Right lobe of liver (tissue), 6 donors: Measurements from ENCODE around the gene SCN4B. TPM values are rescaled to one million over a fixed set of nuclear protein-coding genes. Genes with fewer than 3 reads are reported as not detected.
"Not testable (repeated sequence)": the region's sequence is repeated elsewhere in the genome, so short reads cannot be mapped to it uniquely, and the experiment has no call there.

Source experiments
- ATAC-seq, 4 donors: fragments of 200-7000 bp; cut with Tn5 transposase; one replicate each; pipeline ENCODE4 v1.9.1; 2020; ENCODE audit warnings: mild to moderate bottlenecking in 4 of 4, moderate library complexity in 4 of 4
- DNase-seq, 3 donors: peaks; one replicate each; pipeline ENCODE4 v3.0.0-alpha.2; 2020
- H3K27ac ChIP-seq, 3 donors: fragments of 200-600 bp; one replicate each; pipeline ENCODE4 v1.8.0; 2022
- H3K27me3 ChIP-seq, 2 donors: fragments of 200-600 bp; one replicate each; pipeline ENCODE4 v1.8.0; 2022
- H3K36me3 ChIP-seq, 4 donors: fragments of 200-600 bp; sonication (generic) in 1 of 4; one replicate each; pipeline versions ENCODE4 v1.5.1 to v1.8.0; 2017 to 2022; ENCODE audit warnings: control low read depth in 1 of 4
- H3K4me1 ChIP-seq, 4 donors: fragments of 200-600 bp; sonication (generic) in 1 of 4; one replicate each; pipeline versions ENCODE4 v1.5.1 to v1.8.0; 2017 to 2022; ENCODE audit warnings: control low read depth in 1 of 4
- H3K4me3 ChIP-seq, 3 donors: fragments of 200-600 bp; one replicate each; pipeline ENCODE4 v1.8.0; 2022
- H3K9me3 ChIP-seq, 4 donors: fragments of 200-600 bp; sonication (generic) in 1 of 4; one replicate each; pipeline versions ENCODE4 v1.5.1 to v1.8.0; 2017 to 2022; ENCODE audit warnings: control low read depth in 1 of 4
- POLR2A ChIP-seq: fragments of 450-650 bp; IDR thresholded peaks from one replicate; pipeline ENCODE4 v1.6.1; 2017; ENCODE audit warnings: antibody characterized with exemption, mild to moderate bottlenecking
- WGBS: methylation state at CpG from one replicate; pipeline ENCODE4 v1.1.6; 2018; ENCODE audit warnings: low coverage, low lambda C conversion rate; ENCODE audit not compliant: insufficient coverage; ENCODE audit errors: missing lambda C conversion rate; 5-methylcytosine and 5-hydroxymethylcytosine counted together
- intact Hi-C, 2 donors: fragments of 100-400 bp; cut with DNase I; formaldehyde crosslinking; loops; one replicate each; pipeline versions ENCODE4 v1.11.2 to v1.14.1; 2022
- total RNA-seq, 6 experiments: library from RNA; depleted of rRNA in 2 of 6; stranded (reverse); fragments of >200 nt in 2 of 6; fragmentation: NEBNext Ultra II Directional in 3 of 6; extraction: Animal tissue kit (Norgen Biotek cat#: 25700) in 3 of 6; gene quantifications; one replicate each; pipeline versions ENCODE4 v1.1.0 to v1.2.4, GENCODE V29; 2016 to 2023
- TF ChIP-seq, protein P1 (sequence below), 4 donors: fragments of 200-600 bp in 3 of 4; fragments of 450-650 bp in 1 of 4; IDR thresholded peaks; one replicate each; pipeline versions ENCODE4 v1.5.1 to v1.8.0; 2016 to 2022; ENCODE audit warnings: antibody characterized with exemption in 4 of 4, mild to moderate bottlenecking in 2 of 4
- donor health status: DM: no; HTN: yes; CAD: no.
- donor health status: DM: no; HTN: no; CAD: no.
- donor health status: DM: no; HTN: no; CAD: no.
- donor health status: DM: no; HTN: yes; CAD: no.
- donor health status: DM: no; HTN: yes; CAD: no.

The SCN4B gene
- total RNA-seq, 6 experiments from 2014 or later = 0.11 to 0.30 (median 0.23) TPM

DNA sequence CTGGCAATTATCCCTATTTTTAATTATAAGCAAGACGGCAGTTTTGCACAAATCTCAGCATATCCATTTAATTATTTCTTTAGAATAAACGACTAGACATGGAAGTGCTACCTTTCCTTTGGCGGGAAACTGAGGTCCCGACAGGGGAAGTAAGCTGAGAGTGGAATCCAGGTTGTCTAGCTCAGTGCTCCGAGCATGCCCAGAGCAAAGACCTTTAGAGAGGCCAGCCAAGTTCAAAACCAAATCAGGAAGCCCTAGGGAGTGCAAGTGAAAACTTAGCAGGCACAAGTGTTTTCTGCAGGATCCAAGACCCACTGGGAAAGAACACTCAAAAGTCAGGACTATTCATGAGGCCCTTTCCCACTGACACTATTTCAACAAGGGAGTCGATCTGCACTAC, 46.5 kb upstream of the SCN4B start:
- H3K4me1 ChIP-seq = peaks cover 0 to 47% (median 19%) of the 10 kb centered on the region in 4 donors
- peak in 1 of 3 donors; percentile 64 for DNase-seq
- H3K9me3 ChIP-seq = no peaks in the 10 kb centered on the region
- H3K36me3 ChIP-seq = no peaks in the 10 kb centered on the region
- peak in 2 of 4 donors; percentile 8 to 25 for ATAC-seq
- TF ChIP-seq POLR2A = no peak
- TF ChIP-seq, protein P1, sequence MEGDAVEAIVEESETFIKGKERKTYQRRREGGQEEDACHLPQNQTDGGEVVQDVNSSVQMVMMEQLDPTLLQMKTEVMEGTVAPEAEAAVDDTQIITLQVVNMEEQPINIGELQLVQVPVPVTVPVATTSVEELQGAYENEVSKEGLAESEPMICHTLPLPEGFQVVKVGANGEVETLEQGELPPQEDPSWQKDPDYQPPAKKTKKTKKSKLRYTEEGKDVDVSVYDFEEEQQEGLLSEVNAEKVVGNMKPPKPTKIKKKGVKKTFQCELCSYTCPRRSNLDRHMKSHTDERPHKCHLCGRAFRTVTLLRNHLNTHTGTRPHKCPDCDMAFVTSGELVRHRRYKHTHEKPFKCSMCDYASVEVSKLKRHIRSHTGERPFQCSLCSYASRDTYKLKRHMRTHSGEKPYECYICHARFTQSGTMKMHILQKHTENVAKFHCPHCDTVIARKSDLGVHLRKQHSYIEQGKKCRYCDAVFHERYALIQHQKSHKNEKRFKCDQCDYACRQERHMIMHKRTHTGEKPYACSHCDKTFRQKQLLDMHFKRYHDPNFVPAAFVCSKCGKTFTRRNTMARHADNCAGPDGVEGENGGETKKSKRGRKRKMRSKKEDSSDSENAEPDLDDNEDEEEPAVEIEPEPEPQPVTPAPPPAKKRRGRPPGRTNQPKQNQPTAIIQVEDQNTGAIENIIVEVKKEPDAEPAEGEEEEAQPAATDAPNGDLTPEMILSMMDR (IDR thresholded peaks at IDR 0.05) = no peak
- intact Hi-C loops = loop anchor here in 1 of 2 donors (5.0 kb wide), 1 partner anchor 93 kb away; no protein-coding TSS in a partner anchor
- H3K27me3 ChIP-seq = no peaks in the 10 kb centered on the region
- 52% methylated on average over 6 of the region's 6 CpGs for WGBS
- peak overlapping the region in 2 of 3 donors; percentile 35 to 48 for H3K27ac ChIP-seq
- no peak overlapping the region for H3K4me3 ChIP-seq

DNA sequence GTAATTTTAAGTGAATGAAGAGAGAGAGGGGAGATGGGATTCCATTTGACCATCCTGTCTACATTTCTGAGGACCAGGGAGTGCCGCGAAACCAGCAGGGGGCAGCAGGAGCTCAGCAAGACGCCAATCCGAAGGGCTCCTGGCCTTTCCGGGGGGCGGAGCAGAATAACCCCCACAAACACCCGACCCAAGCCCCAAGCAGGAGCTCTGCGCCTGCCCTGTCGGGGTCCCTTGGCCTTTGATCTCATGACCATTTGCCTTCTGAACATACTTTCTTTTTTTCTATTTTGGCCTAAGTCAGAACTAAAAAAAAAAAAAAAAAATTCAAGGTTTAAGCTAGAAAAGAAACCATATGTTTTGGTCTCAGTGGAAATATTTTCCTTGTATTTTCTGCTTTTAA, 45.7 kb upstream of the SCN4B start:
- H3K36me3 ChIP-seq = no peaks in the 10 kb centered on the region
- peaks cover 0 to 51% (median 20%) of the 10 kb centered on the region in 4 donors for H3K4me1 ChIP-seq
- peak overlapping the region in 2 of 3 donors; percentile 35 to 48 for H3K27ac ChIP-seq
- peak; percentile 83 to 85 (median 84) for DNase-seq
- intact Hi-C loops = loop anchor here in 1 of 2 donors (5.0 kb wide), 1 partner anchor 94 kb away; no protein-coding TSS in a partner anchor
- no peaks in the 10 kb centered on the region for H3K27me3 ChIP-seq
- ATAC-seq = peak; percentile 47 to 62 (median 54)
- TF ChIP-seq POLR2A = no peak
- TF ChIP-seq, protein P1 (IDR thresholded peaks at IDR 0.05) = peak; percentile 79 to 93 (median 92)
- 2% methylated on average over 9 of the region's 9 CpGs for WGBS
- peak overlapping the region in 1 of 3 donors; percentile 36 for H3K4me3 ChIP-seq
- H3K9me3 ChIP-seq = no peaks in the 10 kb centered on the region

DNA sequence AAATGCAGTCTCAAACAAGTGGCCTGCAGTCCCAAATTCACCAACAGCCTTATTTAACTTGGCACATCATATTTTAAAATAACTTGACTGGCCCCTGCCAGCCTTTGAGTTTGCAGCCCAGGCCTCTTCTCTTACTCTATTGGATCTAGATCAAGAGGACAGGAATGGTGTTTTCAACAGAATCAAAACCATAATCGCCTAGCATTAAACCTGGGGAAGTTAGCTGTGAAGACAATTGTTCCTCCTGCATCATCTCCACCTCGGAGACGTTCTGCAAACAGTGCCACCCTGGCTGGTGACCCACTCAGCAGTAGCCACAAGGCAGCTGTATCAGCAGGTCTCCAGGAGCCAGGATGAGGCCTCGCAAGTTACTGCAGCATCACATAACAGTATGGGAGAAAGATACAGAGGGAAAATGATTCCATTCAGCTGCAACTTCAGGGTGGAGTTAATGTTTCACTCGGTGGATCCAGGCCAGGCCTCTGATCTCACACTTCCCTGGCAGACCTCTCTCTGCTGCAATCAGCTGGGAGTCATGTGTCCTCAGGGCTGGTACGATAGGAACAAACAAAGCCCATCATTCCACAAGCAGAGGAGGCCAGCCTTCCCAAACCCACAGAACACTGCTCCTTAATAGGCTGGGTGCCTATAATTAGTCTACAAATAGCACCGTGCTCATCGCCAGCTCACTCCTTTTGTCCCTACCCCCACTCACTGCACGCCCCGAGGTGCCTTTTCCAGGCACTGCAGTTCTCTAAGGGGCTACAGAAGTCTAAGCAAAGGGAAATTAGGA, 42.4 kb upstream of the SCN4B start:
- DNase-seq (peak; percentile 82 to 94 (median 88)), ATAC-seq (peak; percentile 91 to 96 (median 94))
- peak; percentile 86 for TF ChIP-seq POLR2A
- TF ChIP-seq, protein P1 (IDR thresholded peaks at IDR 0.05) = no peak
- Histone ChIP-seq H3K4me3 (no peak overlapping the region), H3K27ac (peak overlapping the region; percentile 65 to 82 (median 71)), H3K9me3 (no peaks in the 10 kb centered on the region), H3K4me1 (peaks cover 0 to 42% (median 11%) of the 10 kb centered on the region in 4 donors), H3K27me3 (no peaks in the 10 kb centered on the region), H3K36me3 (no peaks in the 10 kb centered on the region)
- 18% methylated on average over 9 of the region's 10 CpGs for WGBS
- intact Hi-C loops = loop anchor here in 1 of 2 donors (5.0 kb wide), 1 partner anchor 97 kb away; no protein-coding TSS in a partner anchor

DNA sequence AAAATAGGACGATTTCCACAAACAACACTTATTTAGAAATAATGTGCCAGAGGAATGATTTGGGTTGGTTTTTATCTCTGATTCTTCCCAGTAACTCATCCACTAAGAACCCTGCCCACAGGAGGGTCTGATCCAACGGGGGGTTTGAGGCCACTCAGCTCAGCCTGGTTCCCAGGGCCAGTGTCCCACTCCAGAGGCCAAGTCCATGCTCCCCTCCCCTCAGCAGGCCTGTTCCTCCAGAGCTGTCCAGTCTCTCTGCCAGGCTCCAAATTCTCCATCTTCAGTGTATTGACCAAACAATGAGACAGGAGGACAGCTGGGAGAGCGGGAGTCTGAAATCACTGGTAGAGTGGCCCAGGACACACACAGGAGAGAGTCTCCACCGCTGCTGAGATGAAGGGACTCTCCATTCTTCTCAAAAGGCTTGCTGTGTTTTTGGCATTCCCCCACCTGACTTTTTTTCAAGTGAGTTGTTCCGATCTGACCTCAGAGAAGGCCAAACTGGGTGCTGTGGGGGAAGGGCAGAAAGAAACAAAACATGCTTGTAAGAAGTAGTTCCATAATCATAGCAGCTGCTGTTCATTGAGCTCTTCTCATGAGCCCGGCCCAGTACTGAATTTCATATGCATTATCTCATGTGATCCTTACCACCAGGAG, 41.4 kb upstream of the SCN4B start:
- intact Hi-C loops = no loop called here
- TF ChIP-seq, protein P1 (IDR thresholded peaks at IDR 0.05) = no peak
- no peak for TF ChIP-seq POLR2A
- H3K27me3 ChIP-seq = no peaks in the 10 kb centered on the region
- WGBS = 58% methylated on average over 5 of the region's 6 CpGs
- H3K27ac ChIP-seq = peak overlapping the region; percentile 2 to 82 (median 24)
- H3K4me1 ChIP-seq = peaks cover 0 to 37% (median 10%) of the 10 kb centered on the region in 4 donors
- no peak for DNase-seq
- no peaks in the 10 kb centered on the region for H3K36me3 ChIP-seq
- no peak overlapping the region for H3K4me3 ChIP-seq
- peak in 1 of 4 donors; percentile 7 for ATAC-seq
- no peaks in the 10 kb centered on the region for H3K9me3 ChIP-seq

DNA sequence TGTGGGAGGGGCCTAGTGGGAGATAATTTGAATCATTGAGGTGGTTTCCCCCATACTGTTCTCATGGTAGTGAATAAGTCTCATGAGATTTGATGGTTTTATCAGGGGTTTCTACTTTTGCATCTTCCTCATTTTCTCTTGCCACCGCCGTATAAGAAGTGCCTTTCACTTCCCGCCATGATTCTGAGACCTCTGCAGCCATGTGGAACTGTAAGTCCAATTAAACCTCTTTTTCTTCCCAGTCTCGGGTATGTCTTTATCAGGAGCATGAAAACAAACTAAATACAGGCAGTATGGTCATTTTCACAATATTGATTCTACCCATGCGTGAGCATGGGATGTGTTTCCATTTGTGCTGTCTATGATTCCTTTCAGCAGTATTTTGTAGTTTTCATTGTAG, 40.2 kb upstream of the SCN4B start:
- H3K4me3 ChIP-seq, H3K27ac ChIP-seq, H3K27me3 ChIP-seq, DNase-seq, H3K36me3 ChIP-seq, intact Hi-C loops, ATAC-seq, H3K9me3 ChIP-seq: not testable (repeated sequence)
- H3K4me1 ChIP-seq = peaks cover 0 to 30% (median 6%) of the 10 kb centered on the region in 4 donors
- 90% methylated on average over 5 of the region's 5 CpGs for WGBS

DNA sequence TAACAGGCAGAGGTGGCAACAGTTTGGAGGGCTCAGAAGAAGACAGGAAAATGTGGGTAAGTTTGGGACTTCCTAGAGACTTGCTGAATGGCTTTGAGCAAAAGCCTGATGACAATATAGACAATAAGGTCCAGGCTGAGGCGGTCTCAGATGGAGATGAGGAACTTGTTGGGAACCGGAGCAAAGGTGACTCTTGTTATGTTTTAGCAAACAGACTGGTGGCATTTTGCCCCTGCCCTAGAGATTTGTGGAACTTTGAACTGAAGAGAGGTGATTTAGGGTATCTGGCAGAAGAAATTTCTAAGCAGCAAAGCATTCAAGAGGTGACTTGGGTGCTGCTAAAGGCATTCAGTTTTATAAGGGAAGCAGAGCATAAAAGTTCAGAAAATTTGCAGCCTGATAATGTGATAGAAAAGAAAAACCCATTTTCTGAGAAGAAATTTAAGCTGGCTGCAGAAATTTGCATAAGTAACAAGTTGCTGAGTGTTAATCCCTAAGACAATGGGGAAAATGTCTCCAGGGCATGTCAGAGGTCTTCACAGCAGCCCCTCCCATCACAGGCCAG, 38.4 kb upstream of the SCN4B start:
- H3K9me3 ChIP-seq, intact Hi-C loops, ATAC-seq, H3K4me3 ChIP-seq, H3K27me3 ChIP-seq, DNase-seq, H3K27ac ChIP-seq, H3K36me3 ChIP-seq: not testable (repeated sequence)
- H3K4me1 ChIP-seq = peaks cover 0 to 36% (median 6%) of the 10 kb centered on the region in 4 donors
- 35% methylated on average over 2 of the region's 2 CpGs for WGBS
